BE2C (cell line): ENCODE measurements around the gene PTPN3.

Source experiments
- DNase-seq: peaks from one replicate; pipeline ENCODE4 v3.0.0-alpha.2; 2020
- H3K27me3 ChIP-seq: fragments of 250-450 bp; sonication (Bioruptor Pico); 2 replicates; pipeline ENCODE4 v1.5.1; 2020; ENCODE audit warnings: mild to moderate bottlenecking
- H3K36me3 ChIP-seq: fragments of 250-450 bp; sonication (Bioruptor Pico); 2 replicates; pipeline ENCODE4 v1.5.1; 2020; ENCODE audit warnings: mild to moderate bottlenecking
- H3K4me1 ChIP-seq: fragments of 250-450 bp; sonication (Bioruptor Pico); 2 replicates; pipeline ENCODE4 v1.5.1; 2020
- H3K4me3 ChIP-seq: 2 replicates; pipeline ENCODE4 v1.5.1; 2011; ENCODE audit warnings: low read depth, low read length
- H3K9me3 ChIP-seq: fragments of 250-450 bp; sonication (Bioruptor Pico); 2 replicates; pipeline ENCODE4 v1.5.1; 2020
- TF ChIP-seq, protein P1 (sequence below): IDR thresholded peaks from 2 replicates; pipeline ENCODE4 v1.5.1; 2012; ENCODE audit warnings: mild to moderate bottlenecking, low read depth, low read length

Gene PTPN3

GRCh38 chr9:109458453-109459211 lies 39.5 kb downstream of the PTPN3 start:
- Histone ChIP-seq H3K9me3 (no peaks in the 10 kb centered on the region), H3K4me3 (no peak overlapping the region), H3K36me3 (no peaks in the 10 kb centered on the region), H3K4me1 (no peaks in the 10 kb centered on the region), H3K27me3 (no peaks in the 10 kb centered on the region)
- TF ChIP-seq, protein P1, sequence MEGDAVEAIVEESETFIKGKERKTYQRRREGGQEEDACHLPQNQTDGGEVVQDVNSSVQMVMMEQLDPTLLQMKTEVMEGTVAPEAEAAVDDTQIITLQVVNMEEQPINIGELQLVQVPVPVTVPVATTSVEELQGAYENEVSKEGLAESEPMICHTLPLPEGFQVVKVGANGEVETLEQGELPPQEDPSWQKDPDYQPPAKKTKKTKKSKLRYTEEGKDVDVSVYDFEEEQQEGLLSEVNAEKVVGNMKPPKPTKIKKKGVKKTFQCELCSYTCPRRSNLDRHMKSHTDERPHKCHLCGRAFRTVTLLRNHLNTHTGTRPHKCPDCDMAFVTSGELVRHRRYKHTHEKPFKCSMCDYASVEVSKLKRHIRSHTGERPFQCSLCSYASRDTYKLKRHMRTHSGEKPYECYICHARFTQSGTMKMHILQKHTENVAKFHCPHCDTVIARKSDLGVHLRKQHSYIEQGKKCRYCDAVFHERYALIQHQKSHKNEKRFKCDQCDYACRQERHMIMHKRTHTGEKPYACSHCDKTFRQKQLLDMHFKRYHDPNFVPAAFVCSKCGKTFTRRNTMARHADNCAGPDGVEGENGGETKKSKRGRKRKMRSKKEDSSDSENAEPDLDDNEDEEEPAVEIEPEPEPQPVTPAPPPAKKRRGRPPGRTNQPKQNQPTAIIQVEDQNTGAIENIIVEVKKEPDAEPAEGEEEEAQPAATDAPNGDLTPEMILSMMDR: no peak
- no peak for DNase-seq

GRCh38 chr9:109456811-109457210 lies 41.3 kb downstream of the PTPN3 start:
- no peaks in the 10 kb centered on the region for H3K36me3 ChIP-seq
- H3K4me3 ChIP-seq: no peak overlapping the region
- H3K4me1 ChIP-seq: no peaks in the 10 kb centered on the region
- no peak for DNase-seq
- TF ChIP-seq, protein P1: no peak
- H3K27me3 ChIP-seq: no peaks in the 10 kb centered on the region
- no peaks in the 10 kb centered on the region for H3K9me3 ChIP-seq

DNA sequence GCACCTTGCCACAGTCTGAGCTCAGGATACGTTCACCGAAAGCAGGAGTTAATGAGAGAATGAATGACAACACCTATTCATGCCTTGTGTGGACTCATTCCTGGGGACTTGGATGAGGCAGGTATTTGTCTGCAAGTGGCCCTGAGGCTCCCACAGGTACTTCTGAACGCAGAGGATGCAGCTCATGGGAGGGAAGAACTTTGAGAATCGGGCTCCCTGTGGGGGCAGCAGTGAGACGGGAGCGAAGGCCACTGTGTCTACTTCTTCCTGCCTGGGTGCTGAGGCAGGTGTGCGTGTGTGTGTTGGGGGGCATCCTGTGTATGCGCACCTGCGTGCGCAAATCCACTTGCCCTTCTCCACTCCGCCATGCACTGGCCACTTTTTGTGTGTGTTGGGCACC lies 42.2 kb downstream of the PTPN3 start:
- Histone ChIP-seq H3K9me3 (no peaks in the 10 kb centered on the region), H3K4me1 (no peaks in the 10 kb centered on the region), H3K36me3 (no peaks in the 10 kb centered on the region), H3K4me3 (no peak overlapping the region), H3K27me3 (no peaks in the 10 kb centered on the region)
- TF ChIP-seq, protein P1: no peak
- DNase-seq: no peak

DNA sequence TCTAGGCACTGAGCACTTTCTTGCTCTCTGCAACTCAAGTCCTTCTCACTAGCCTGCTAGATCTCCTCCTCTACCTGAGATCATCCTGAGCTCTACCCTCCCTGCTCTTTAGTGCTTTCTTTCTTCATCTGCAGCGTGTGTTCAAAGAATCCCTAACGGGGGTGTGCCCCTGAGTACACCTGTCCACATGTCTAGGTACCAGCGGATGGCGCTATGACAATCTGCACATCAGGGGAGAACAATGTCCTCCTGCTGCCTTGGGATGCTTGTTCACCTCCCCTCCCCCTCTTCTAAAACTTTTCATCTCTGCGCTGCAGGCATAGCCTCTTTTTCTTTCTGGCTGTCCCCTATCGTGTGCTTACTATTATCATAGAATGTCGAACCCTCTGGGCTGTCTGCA lies 42.7 kb downstream of the PTPN3 start:
- H3K9me3 ChIP-seq: no peaks in the 10 kb centered on the region
- DNase-seq: no peak
- no peak overlapping the region for H3K4me3 ChIP-seq
- TF ChIP-seq, protein P1: no peak
- no peaks in the 10 kb centered on the region for H3K36me3 ChIP-seq
- H3K27me3 ChIP-seq: no peaks in the 10 kb centered on the region
- H3K4me1 ChIP-seq: no peaks in the 10 kb centered on the region

- TF ChIP-seq, protein P1: no peak
- no peak overlapping the region for H3K4me3 ChIP-seq
These were observed 43.4 kb downstream of the PTPN3 start for GRCh38 chr9:109454601-109455155.

GRCh38 chr9:109454041-109454440 lies 44.1 kb downstream of the PTPN3 start:
- peaks cover 8% of the 10 kb centered on the region for H3K27me3 ChIP-seq
- no peaks in the 10 kb centered on the region for H3K9me3 ChIP-seq
- TF ChIP-seq, protein P1: no peak
- H3K36me3 ChIP-seq: no peaks in the 10 kb centered on the region
- DNase-seq: no peak
- no peak overlapping the region for H3K4me3 ChIP-seq
- no peaks in the 10 kb centered on the region for H3K4me1 ChIP-seq

More at GRCh38 chr9:109454601-109455155, 43.4 kb downstream of the PTPN3 start:
- Histone ChIP-seq H3K27me3 (peaks cover 6% of the 10 kb centered on the region), H3K36me3 (no peaks in the 10 kb centered on the region), H3K9me3 (no peaks in the 10 kb centered on the region), H3K4me1 (no peaks in the 10 kb centered on the region)
- DNase-seq: no peak
